ENCODE measurements around the gene CNTNAP1.

DNA sequence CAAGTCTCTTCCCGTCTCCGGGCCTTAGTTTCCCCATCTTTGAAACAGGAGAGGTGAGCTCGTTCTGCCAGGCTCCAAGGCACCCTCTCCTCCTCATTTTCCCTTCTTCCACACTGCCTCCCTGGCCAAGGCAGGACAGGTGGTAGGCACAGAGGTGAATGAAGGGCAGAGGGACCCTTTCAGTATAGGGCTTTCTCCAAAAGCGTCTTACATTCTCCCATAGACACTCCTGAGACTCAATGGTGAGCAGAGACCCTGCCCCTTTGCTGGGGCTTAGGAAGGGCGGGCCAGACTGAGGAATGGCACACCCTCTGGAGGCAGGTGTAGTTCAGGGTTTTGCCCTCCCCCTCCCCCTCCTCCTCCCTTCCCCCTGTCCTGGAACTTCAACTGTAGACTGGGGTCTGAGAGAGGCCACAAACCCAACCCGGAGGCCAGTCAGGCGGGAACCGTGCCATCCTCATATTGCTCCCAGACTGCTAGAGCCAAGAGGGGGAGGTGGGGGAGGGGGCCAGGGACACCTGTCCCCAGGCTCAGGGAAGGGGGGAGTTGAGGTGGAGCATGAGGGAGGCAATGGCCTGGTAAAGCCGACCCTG, 7.5 kb upstream of the CNTNAP1 start:
- no peak for TF ChIP-seq POLR2AphosphoS5 (IDR thresholded peaks at IDR 0.05; ENCODE audit: low read depth, low read length)
- no peak for TF ChIP-seq TCF7L2 (IDR thresholded peaks at IDR 0.05; ENCODE audit: borderline replicate concordance, extremely low read depth, insufficient read depth, insufficient read length)
- TF ChIP-seq, protein P1, sequence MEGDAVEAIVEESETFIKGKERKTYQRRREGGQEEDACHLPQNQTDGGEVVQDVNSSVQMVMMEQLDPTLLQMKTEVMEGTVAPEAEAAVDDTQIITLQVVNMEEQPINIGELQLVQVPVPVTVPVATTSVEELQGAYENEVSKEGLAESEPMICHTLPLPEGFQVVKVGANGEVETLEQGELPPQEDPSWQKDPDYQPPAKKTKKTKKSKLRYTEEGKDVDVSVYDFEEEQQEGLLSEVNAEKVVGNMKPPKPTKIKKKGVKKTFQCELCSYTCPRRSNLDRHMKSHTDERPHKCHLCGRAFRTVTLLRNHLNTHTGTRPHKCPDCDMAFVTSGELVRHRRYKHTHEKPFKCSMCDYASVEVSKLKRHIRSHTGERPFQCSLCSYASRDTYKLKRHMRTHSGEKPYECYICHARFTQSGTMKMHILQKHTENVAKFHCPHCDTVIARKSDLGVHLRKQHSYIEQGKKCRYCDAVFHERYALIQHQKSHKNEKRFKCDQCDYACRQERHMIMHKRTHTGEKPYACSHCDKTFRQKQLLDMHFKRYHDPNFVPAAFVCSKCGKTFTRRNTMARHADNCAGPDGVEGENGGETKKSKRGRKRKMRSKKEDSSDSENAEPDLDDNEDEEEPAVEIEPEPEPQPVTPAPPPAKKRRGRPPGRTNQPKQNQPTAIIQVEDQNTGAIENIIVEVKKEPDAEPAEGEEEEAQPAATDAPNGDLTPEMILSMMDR (IDR thresholded peaks at IDR 0.05 in 2 of 3, conservative IDR thresholded peaks at IDR 0.05 in 1 of 3; ENCODE audit: borderline replicate concordance in 1 of 3, insufficient read depth in 1 of 3, low read depth in 2 of 3, low read length in 2 of 3), result no peak
